Measurements from ENCODE around the gene DCAF12. TPM values are rescaled to one million over a fixed set of nuclear protein-coding genes. Genes with fewer than 3 reads are reported as not detected.

DCAF12 gene
- total and polyA plus RNA-seq, 2 of the 13 experiments (the other 11 are each of a cell fraction or from before 2014, with no cell fraction given): 26.8 to 37.4 TPM

GRCh38 chr9:34158362-34158869 lies 31.9 kb upstream of the DCAF12 start:
- Histone ChIP-seq H3K9ac (ENCODE audit: insufficient read depth, low read depth, low read length) (0 out of 2 replicates have a peak overlapping the region, but pooled peaks have one; percentile 34), H3K9me3 (ENCODE audit: low read length) (no peaks in the 10 kb centered on the region), H3K79me2 (ENCODE audit: insufficient read depth, low read length) (no peaks in the 10 kb centered on the region), H3K36me3 (replicated peaks in 1 of 2; ENCODE audit: control insufficient read depth in 1 of 2, insufficient read depth in 2 of 2, low read length in 2 of 2) (no peaks in the 10 kb centered on the region), H3K27ac (ENCODE audit: extremely low read length, insufficient read depth, low read length) (no peak overlapping the region), H3K4me3 (replicated peaks in 1 of 3; ENCODE audit: insufficient read depth in 1 of 3, low read depth in 2 of 3, low read length in 3 of 3) (peak overlapping the region in 2 of 3 experiments; percentile 22; a peak in 1 of 6 replicates), H3K4me1 (ENCODE audit: insufficient read depth, low read length) (peaks cover 27% of the 10 kb centered on the region), H4K20me1 (ENCODE audit: insufficient read depth, low read length) (no peaks in the 10 kb centered on the region), H3K27me3 (ENCODE audit: control insufficient read depth in 1 of 2, insufficient read depth in 2 of 2, low read length in 2 of 2) (no peaks in the 10 kb centered on the region), H3K4me2 (ENCODE audit: low read depth, low read length) (peak overlapping the region; percentile 54), H2AFZ (ENCODE audit: low read length) (no peak overlapping the region)
- peak; percentile 95 for ATAC-seq
- peak; percentile 79 for DNase-seq (ENCODE audit: low spot score)
- BruUV-seq (replicated peaks): no TSS peak
- in situ Hi-C loops (cut with HindIII; ENCODE audit: extremely low pct_ligation_motif_present, low pct_unique_long_range_greater_than_20kb): no loop called here
- FAIRE-seq: peak; percentile 53
- CTCF ChIA-PET (ENCODE audit: low intra/inter-chr PET ratio, low total read pairs): no interaction called here
- intact Hi-C loops (cut with micrococcal nuclease; ENCODE audit: unreplicated experiment): no loop called here
- POLR2A ChIA-PET: interaction anchor here (1.0 to 5.6 kb wide), 3 partner anchors 21 to 33 kb away, joined by 3 to 35 read pairs (median 3); partner anchors contain the start of genes DCAF12 and UBAP1
- WGBS (ENCODE audit: low lambda C conversion rate): 15% methylated on average over 6 of the region's 6 CpGs
- TF ChIP-seq ZNF207 (IDR thresholded peaks at IDR 0.05; ENCODE audit: borderline replicate concordance) (no peak), ZNF292 (CRISPR knock-in tag; IDR thresholded peaks at IDR 0.05; ENCODE audit: borderline replicate concordance, low read depth) (0 out of 2 replicates have a peak, but pooled peaks have one; percentile 40), ZNF513 (CRISPR knock-in tag; conservative IDR thresholded peaks at IDR 0.05) (no peak), SOX13 (IDR thresholded peaks at IDR 0.05) (no peak), SOX13 (CRISPR knock-in tag; conservative IDR thresholded peaks at IDR 0.05 in 1 of 2, IDR thresholded peaks at IDR 0.05 in 1 of 2) (peak in 1 of 2 experiments; percentile 40; a peak in 1 of 4 replicates), NR3C1 (CRISPR knock-in tag; IDR thresholded peaks at IDR 0.05) (no peak), FOXP4 (CRISPR knock-in tag; IDR thresholded peaks at IDR 0.05) (peak; percentile 77), ZNF646 (CRISPR knock-in tag; IDR thresholded peaks at IDR 0.05) (no peak), SP5 (CRISPR knock-in tag; IDR thresholded peaks at IDR 0.05; ENCODE audit: borderline replicate concordance, low read depth) (0 out of 2 replicates have a peak, but pooled peaks have one; percentile 37), FOSL1 (CRISPR knock-in tag; IDR thresholded peaks at IDR 0.05; ENCODE audit: borderline replicate concordance) (peak; percentile 68; the same call in 1 of the 2 replicates)
- TF ChIP-seq, protein P1, sequence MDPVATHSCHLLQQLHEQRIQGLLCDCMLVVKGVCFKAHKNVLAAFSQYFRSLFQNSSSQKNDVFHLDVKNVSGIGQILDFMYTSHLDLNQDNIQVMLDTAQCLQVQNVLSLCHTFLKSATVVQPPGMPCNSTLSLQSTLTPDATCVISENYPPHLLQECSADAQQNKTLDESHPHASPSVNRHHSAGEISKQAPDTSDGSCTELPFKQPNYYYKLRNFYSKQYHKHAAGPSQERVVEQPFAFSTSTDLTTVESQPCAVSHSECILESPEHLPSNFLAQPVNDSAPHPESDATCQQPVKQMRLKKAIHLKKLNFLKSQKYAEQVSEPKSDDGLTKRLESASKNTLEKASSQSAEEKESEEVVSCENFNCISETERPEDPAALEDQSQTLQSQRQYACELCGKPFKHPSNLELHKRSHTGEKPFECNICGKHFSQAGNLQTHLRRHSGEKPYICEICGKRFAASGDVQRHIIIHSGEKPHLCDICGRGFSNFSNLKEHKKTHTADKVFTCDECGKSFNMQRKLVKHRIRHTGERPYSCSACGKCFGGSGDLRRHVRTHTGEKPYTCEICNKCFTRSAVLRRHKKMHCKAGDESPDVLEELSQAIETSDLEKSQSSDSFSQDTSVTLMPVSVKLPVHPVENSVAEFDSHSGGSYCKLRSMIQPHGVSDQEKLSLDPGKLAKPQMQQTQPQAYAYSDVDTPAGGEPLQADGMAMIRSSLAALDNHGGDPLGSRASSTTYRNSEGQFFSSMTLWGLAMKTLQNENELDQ (CRISPR knock-in tag; IDR thresholded peaks at IDR 0.05; ENCODE audit: borderline replicate concordance): no peak
